Upper lobe of right lung (tissue), 1 donor: Measurements from ENCODE around the gene QRFPR. TPM values are rescaled to one million over a fixed set of nuclear protein-coding genes. Genes with fewer than 3 reads are reported as not detected.

Source experiments
- ATAC-seq: fragments of 200-7000 bp; cut with Tn5 transposase; one replicate; pipeline ENCODE4 v1.9.1; 2020; ENCODE audit warnings: mild to moderate bottlenecking, moderate library complexity
- DNase-seq: peaks from one replicate; pipeline ENCODE4 v3.0.0-alpha.2; 2020
- H3K27ac ChIP-seq: fragments of 200-600 bp; one replicate; pipeline ENCODE4 v1.8.0; 2022
- H3K27me3 ChIP-seq: fragments of 200-600 bp; one replicate; pipeline ENCODE4 v1.8.0; 2022; ENCODE audit warnings: mild to moderate bottlenecking
- H3K36me3 ChIP-seq: fragments of 200-600 bp; one replicate; pipeline ENCODE4 v1.8.0; 2022
- H3K4me1 ChIP-seq: fragments of 200-600 bp; one replicate; pipeline ENCODE4 v1.8.0; 2022
- H3K4me3 ChIP-seq: fragments of 200-600 bp; one replicate; pipeline ENCODE4 v1.8.0; 2022; ENCODE audit warnings: mild to moderate bottlenecking
- H3K9me3 ChIP-seq: fragments of 200-600 bp; one replicate; pipeline ENCODE4 v1.8.0; 2022
- CTCF ChIP-seq: fragments of 200-600 bp; IDR thresholded peaks from one replicate; pipeline ENCODE4 v1.8.0; 2022; ENCODE audit warnings: antibody characterized with exemption
- intact Hi-C: fragments of 100-400 bp; cut with DNase I; formaldehyde crosslinking; loops from one replicate; pipeline ENCODE4 v1.11.0; 2022
- total RNA-seq: library from RNA; stranded (reverse); fragmentation: NEBNext Ultra II Directional; extraction: Animal tissue kit (Norgen Biotek cat#: 25700); gene quantifications from one replicate; pipeline ENCODE4 v1.2.1, GENCODE V29; 2021
- donor health status: DM: no; HTN: yes; CAD: no; lungs with severe emphysema.

The QRFPR gene
- total RNA-seq, 1 donor from 2014 or later, result 0.32 TPM

GRCh38 chr4:121377076-121377475 lies 3.7 kb downstream of the QRFPR start:
- Histone ChIP-seq H3K4me3 (no peak overlapping the region), H3K9me3 (no peaks in the 10 kb centered on the region), H3K27me3 (peaks cover 59% of the 10 kb centered on the region), H3K4me1 (no peaks in the 10 kb centered on the region), H3K27ac (no peak overlapping the region), H3K36me3 (no peaks in the 10 kb centered on the region)
- no peak for TF ChIP-seq CTCF
- no peak for ATAC-seq
- no peak for DNase-seq
- intact Hi-C loops, result no loop called here

GRCh38 chr4:121376556-121376955 lies 4.3 kb downstream of the QRFPR start:
- no peaks in the 10 kb centered on the region for H3K4me1 ChIP-seq
- no peak overlapping the region for H3K4me3 ChIP-seq
- peaks cover 54% of the 10 kb centered on the region for H3K27me3 ChIP-seq
- no peak for TF ChIP-seq CTCF
- no peaks in the 10 kb centered on the region for H3K36me3 ChIP-seq
- no peak overlapping the region for H3K27ac ChIP-seq
- DNase-seq, result peak; percentile 81
- ATAC-seq, result peak; percentile 95
- no peaks in the 10 kb centered on the region for H3K9me3 ChIP-seq
- intact Hi-C loops, result no loop called here

- no peak overlapping the region for H3K4me3 ChIP-seq
- DNase-seq (no peak), ATAC-seq (no peak)
- TF ChIP-seq CTCF, result no peak
- no peaks in the 10 kb centered on the region for H3K4me1 ChIP-seq
- H3K9me3 ChIP-seq, result no peaks in the 10 kb centered on the region
- no peaks in the 10 kb centered on the region for H3K36me3 ChIP-seq
- intact Hi-C loops, result no loop called here
- H3K27ac ChIP-seq, result no peak overlapping the region
- peaks cover 50% of the 10 kb centered on the region for H3K27me3 ChIP-seq
Measured at GRCh38 chr4:121376097-121376496, 4.7 kb downstream of the QRFPR start.

GRCh38 chr4:121375262-121375661 lies 5.6 kb downstream of the QRFPR start:
- Histone ChIP-seq H3K27me3 (peaks cover 44% of the 10 kb centered on the region), H3K4me1 (no peaks in the 10 kb centered on the region), H3K27ac (no peak overlapping the region), H3K4me3 (no peak overlapping the region), H3K36me3 (no peaks in the 10 kb centered on the region), H3K9me3 (no peaks in the 10 kb centered on the region)
- ATAC-seq, result no peak
- intact Hi-C loops, result no loop called here
- DNase-seq, result no peak
- TF ChIP-seq CTCF, result no peak

GRCh38 chr4:121373841-121374240 lies 7.0 kb downstream of the QRFPR start:
- no peaks in the 10 kb centered on the region for H3K9me3 ChIP-seq
- no peak for TF ChIP-seq CTCF
- intact Hi-C loops, result no loop called here
- no peaks in the 10 kb centered on the region for H3K36me3 ChIP-seq
- H3K27me3 ChIP-seq, result peaks cover 31% of the 10 kb centered on the region
- DNase-seq, result no peak
- H3K27ac ChIP-seq, result no peak overlapping the region
- H3K4me1 ChIP-seq, result no peaks in the 10 kb centered on the region
- no peak for ATAC-seq
- H3K4me3 ChIP-seq, result no peak overlapping the region

GRCh38 chr4:121370729-121371325 lies 10.0 kb downstream of the QRFPR start:
- DNase-seq (no peak), ATAC-seq (peak; percentile 64)
- Histone ChIP-seq H3K4me1 (no peaks in the 10 kb centered on the region), H3K9me3 (no peaks in the 10 kb centered on the region), H3K27ac (no peak overlapping the region), H3K27me3 (peaks cover 16% of the 10 kb centered on the region), H3K4me3 (no peak overlapping the region), H3K36me3 (no peaks in the 10 kb centered on the region)
- TF ChIP-seq CTCF, result peak; percentile 73
- intact Hi-C loops, result no loop called here
